Measurements from ENCODE around the gene CFAP99. TPM values are rescaled to one million over a fixed set of nuclear protein-coding genes. Genes with fewer than 3 reads are reported as not detected.

CFAP99 gene
- total and polyA plus RNA-seq, 5 experiments from 2014 or later = 0.05 TPM; not detected in 4

GRCh38 chr4:2437475-2438215 lies 18.9 kb downstream of the CFAP99 start:
- no peaks in the 10 kb centered on the region for H3K36me3 Mint-ChIP-seq
- no peak overlapping the region for H3K4me3 Mint-ChIP-seq
- H3K27me3 Mint-ChIP-seq = no peaks in the 10 kb centered on the region
- no peak overlapping the region for H3K27ac Mint-ChIP-seq
- POLR2A ChIA-PET = no interaction called here
- no peaks in the 10 kb centered on the region for H3K9me3 Mint-ChIP-seq
- H3K4me1 Mint-ChIP-seq = peaks cover 2 to 7% (median 4%) of the 10 kb centered on the region in 4 donors
- ATAC-seq (no peak), DNase-seq (no peak)

DNA sequence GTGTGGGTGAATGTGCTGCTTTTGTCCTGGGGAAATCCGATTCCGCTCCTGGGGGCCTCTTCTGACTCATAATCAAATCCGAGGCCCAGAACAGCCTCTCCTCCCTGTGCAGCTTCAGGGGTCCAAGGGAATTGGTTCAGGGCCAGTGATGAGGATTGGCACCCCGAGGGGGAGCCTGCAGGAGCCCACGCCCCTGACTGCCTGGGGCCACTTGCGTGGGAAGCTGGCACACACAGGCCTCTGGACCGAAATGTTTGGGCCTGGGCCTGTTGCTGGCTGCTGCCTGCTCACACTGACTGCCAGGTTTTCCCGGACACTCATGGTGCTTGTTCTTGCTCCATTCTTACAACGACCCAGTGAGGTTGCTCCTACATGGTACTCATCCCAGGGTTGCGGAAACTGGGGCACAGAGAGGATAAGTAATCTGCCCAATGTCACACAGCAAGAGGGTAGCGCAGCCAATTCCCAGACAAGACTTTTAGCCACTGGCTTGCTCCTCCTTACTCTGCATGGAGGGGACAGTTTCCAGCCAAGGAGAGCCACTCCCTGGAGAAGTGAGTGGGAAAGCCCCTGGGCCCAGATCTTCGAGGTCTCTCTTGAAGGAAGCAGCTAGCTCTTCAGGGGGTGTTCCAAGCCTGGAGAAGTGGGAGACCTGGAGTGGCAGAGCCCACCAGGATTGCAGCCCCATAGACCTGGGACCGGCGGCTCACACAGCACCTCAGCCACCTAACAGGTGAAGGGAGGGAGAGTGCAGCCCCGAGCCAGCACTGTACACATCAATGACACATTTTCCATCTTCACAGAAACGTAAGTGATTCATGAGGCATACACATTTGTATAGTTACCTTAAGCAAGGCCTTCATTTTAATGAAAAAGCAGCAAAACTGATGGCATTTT lies 20.3 kb downstream of the CFAP99 start:
- Mint-ChIP-seq H3K9me3 (no peaks in the 10 kb centered on the region), H3K27me3 (no peaks in the 10 kb centered on the region), H3K27ac (peak overlapping the region in 1 of 10 donors; percentile 19), H3K4me1 (peaks cover 2 to 7% (median 4%) of the 10 kb centered on the region in 4 donors), H3K36me3 (no peaks in the 10 kb centered on the region), H3K4me3 (no peak overlapping the region)
- POLR2A ChIA-PET = no interaction called here
- DNase-seq (no peak), ATAC-seq (no peak)

- POLR2A ChIA-PET = no interaction called here
- Mint-ChIP-seq H3K4me1 (peaks cover 2 to 7% (median 4%) of the 10 kb centered on the region in 4 donors), H3K36me3 (no peaks in the 10 kb centered on the region), H3K27ac (peak overlapping the region in 1 of 10 donors; percentile 65), H3K27me3 (no peaks in the 10 kb centered on the region), H3K4me3 (no peak overlapping the region), H3K9me3 (no peaks in the 10 kb centered on the region)
- DNase-seq (peak; percentile 53 to 82 (median 64)), ATAC-seq (peak; percentile 99)
Observed at GRCh38 chr4:2441393-2442174, 22.8 kb downstream of the CFAP99 start.

DNA sequence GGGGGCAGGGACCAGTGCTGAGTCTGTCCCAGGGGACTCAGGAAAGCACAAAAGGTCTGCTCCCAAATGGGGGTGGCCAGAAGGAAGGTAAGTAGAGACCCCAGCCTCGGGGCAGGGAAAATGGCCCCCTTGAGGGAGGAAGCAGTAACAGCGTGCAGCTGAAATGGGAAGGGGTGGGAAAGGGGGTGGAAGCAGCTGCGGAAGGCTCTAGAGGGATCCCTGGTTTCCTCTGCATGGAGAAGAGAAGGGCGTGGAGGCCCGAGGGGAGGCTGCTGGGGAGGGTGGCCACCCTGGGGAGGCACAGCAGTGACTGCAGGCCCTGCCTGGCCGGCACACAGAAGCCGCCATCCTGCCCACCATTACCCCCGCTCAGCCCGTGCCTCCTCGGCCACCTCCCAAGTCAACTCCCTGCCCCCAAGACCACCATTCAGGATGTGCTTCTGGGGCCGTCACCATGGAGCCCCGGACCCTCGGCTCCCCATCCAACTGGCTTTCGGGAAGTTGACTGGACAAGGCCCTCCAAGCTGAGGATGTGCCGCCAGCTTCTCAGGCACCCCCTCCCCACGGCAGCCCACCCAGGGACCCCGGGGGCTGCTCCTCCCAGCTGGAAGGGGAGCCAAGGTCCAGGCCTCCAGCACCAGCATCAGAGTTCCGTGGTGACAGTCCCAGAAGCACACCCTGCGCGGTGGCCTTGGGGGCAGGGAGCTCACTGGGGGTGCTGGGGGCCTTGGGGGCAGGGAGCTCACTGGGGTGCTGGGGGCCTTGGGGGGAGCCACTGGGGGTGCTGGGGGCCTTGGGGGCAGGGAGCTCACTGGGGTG lies 23.6 kb downstream of the CFAP99 start:
- DNase-seq (no peak), ATAC-seq (no peak)
- peak overlapping the region in 1 of 10 donors; percentile 65 for H3K27ac Mint-ChIP-seq
- peaks cover 2 to 7% (median 4%) of the 10 kb centered on the region in 4 donors for H3K4me1 Mint-ChIP-seq
- no peaks in the 10 kb centered on the region for H3K36me3 Mint-ChIP-seq
- H3K9me3 Mint-ChIP-seq = no peaks in the 10 kb centered on the region
- no peaks in the 10 kb centered on the region for H3K27me3 Mint-ChIP-seq
- H3K4me3 Mint-ChIP-seq = no peak overlapping the region
- POLR2A ChIA-PET = no interaction called here

GRCh38 chr4:2443061-2443730 lies 24.4 kb downstream of the CFAP99 start:
- Mint-ChIP-seq H3K4me3 (no peak overlapping the region), H3K9me3 (no peaks in the 10 kb centered on the region), H3K4me1 (peaks cover 2 to 7% (median 4%) of the 10 kb centered on the region in 4 donors), H3K27me3 (no peaks in the 10 kb centered on the region), H3K27ac (peak overlapping the region in 2 of 10 donors; percentile 18 to 27), H3K36me3 (no peaks in the 10 kb centered on the region)
- DNase-seq = no peak
- POLR2A ChIA-PET = no interaction called here
- ATAC-seq = no peak

GRCh38 chr4:2443956-2444740 lies 25.4 kb downstream of the CFAP99 start:
- no peaks in the 10 kb centered on the region for H3K36me3 Mint-ChIP-seq
- DNase-seq = no peak
- H3K27me3 Mint-ChIP-seq = no peaks in the 10 kb centered on the region
- H3K4me1 Mint-ChIP-seq = peaks cover 2 to 7% (median 4%) of the 10 kb centered on the region in 4 donors
- H3K9me3 Mint-ChIP-seq = no peaks in the 10 kb centered on the region
- POLR2A ChIA-PET = no interaction called here
- no peak overlapping the region for H3K4me3 Mint-ChIP-seq
- ATAC-seq = no peak
- no peak overlapping the region for H3K27ac Mint-ChIP-seq

- Mint-ChIP-seq H3K9me3 (no peaks in the 10 kb centered on the region), H3K4me3 (no peak overlapping the region), H3K4me1 (peaks cover 2 to 7% (median 4%) of the 10 kb centered on the region in 4 donors), H3K27ac (no peak overlapping the region), H3K36me3 (no peaks in the 10 kb centered on the region), H3K27me3 (no peaks in the 10 kb centered on the region)
- DNase-seq (no peak), ATAC-seq (no peak)
- POLR2A ChIA-PET = no interaction called here
Observed at GRCh38 chr4:2445130-2445529, 26.4 kb downstream of the CFAP99 start.

DNA sequence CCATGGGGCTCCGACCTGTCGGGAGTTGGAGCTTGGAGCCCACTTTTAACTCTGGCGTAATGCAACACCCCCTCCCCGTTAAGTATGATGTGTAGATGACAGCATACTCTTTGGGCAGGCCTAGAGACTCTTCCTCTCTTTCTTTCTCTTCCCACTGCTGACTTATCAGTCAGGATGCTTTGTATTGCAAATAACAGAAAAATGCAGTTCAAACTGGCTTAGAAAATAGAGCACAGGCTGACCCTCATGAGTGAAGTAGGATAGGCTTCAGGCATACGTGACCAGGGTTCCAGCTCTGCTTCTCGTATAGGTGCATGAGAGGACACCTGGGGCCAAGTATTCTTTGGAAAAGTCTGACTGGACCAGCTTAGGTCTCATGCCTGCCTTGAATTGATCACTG lies 26.8 kb downstream of the CFAP99 start:
- Mint-ChIP-seq H3K27ac (no peak overlapping the region), H3K27me3 (no peaks in the 10 kb centered on the region), H3K4me1 (peaks cover 2 to 7% (median 4%) of the 10 kb centered on the region in 4 donors), H3K9me3 (no peaks in the 10 kb centered on the region), H3K4me3 (no peak overlapping the region), H3K36me3 (no peaks in the 10 kb centered on the region)
- POLR2A ChIA-PET = no interaction called here
- ATAC-seq (no peak), DNase-seq (no peak)

- H3K27me3 Mint-ChIP-seq = no peaks in the 10 kb centered on the region
- no peak for ATAC-seq
- H3K9me3 Mint-ChIP-seq = no peaks in the 10 kb centered on the region
- no peak overlapping the region for H3K4me3 Mint-ChIP-seq
- POLR2A ChIA-PET = no interaction called here
- no peaks in the 10 kb centered on the region for H3K36me3 Mint-ChIP-seq
- peaks cover 0 to under 1% (median 0%) of the 10 kb centered on the region in 4 donors for H3K4me1 Mint-ChIP-seq
- no peak for DNase-seq
- H3K27ac Mint-ChIP-seq = no peak overlapping the region
Observed at GRCh38 chr4:2446656-2447564, 28.2 kb downstream of the CFAP99 start.

- no peak for DNase-seq
- no peak for ATAC-seq
- no peaks in the 10 kb centered on the region for H3K36me3 Mint-ChIP-seq
- no peak overlapping the region for H3K27ac Mint-ChIP-seq
- no peaks in the 10 kb centered on the region for H3K27me3 Mint-ChIP-seq
- H3K4me3 Mint-ChIP-seq = no peak overlapping the region
- no peaks in the 10 kb centered on the region for H3K9me3 Mint-ChIP-seq
- no peaks in the 10 kb centered on the region for H3K4me1 Mint-ChIP-seq
- POLR2A ChIA-PET = no interaction called here
Observed at GRCh38 chr4:2448589-2448988, 29.8 kb downstream of the CFAP99 start.

Measured in naive thymus-derived CD8-positive, alpha-beta T cell (primary cell).